Parathyroid adenoma (tissue), 2 donors: ENCODE measurements around the gene INIP.
A peak's percentile ranks its signal among the peaks of the same experiment; 100 is the strongest.

ENCODE experiments used
- H2AFZ ChIP-seq: fragments of 300-600 bp; sonication (generic); one replicate; pipeline ENCODE4 v1.7.0; 2017; ENCODE audit warnings: antibody characterized with exemption, mild to moderate bottlenecking
- H3K27ac ChIP-seq: fragments of 300-600 bp; sonication (generic); one replicate; pipeline ENCODE4 v1.7.0; 2017
- H3K27me3 ChIP-seq: fragments of 300-600 bp; sonication (generic); one replicate; pipeline ENCODE4 v1.7.0; 2017; ENCODE audit warnings: low read length; ENCODE audit not compliant: control insufficient read depth, insufficient read depth
- H3K36me3 ChIP-seq: fragments of 300-600 bp; sonication (generic); one replicate; pipeline ENCODE4 v1.7.0; 2017; ENCODE audit warnings: low read length; ENCODE audit not compliant: control insufficient read depth, insufficient read depth
- H3K4me1 ChIP-seq: fragments of 300-600 bp; sonication (generic); one replicate; pipeline ENCODE4 v1.7.0; 2017; ENCODE audit warnings: control low read depth
- H3K4me2 ChIP-seq: fragments of 300-600 bp; sonication (generic); one replicate; pipeline ENCODE4 v1.7.0; 2017; ENCODE audit warnings: low read length
- H3K4me3 ChIP-seq: fragments of 300-600 bp; sonication (generic); one replicate; pipeline ENCODE4 v1.7.0; 2017; ENCODE audit warnings: low read depth, low read length
- H3K79me2 ChIP-seq: fragments of 300-600 bp; sonication (generic); one replicate; pipeline ENCODE4 v1.7.0; 2017; ENCODE audit warnings: control low read depth
- H3K9ac ChIP-seq: fragments of 300-600 bp; sonication (generic); one replicate; pipeline ENCODE4 v1.7.0; 2017; ENCODE audit warnings: mild to moderate bottlenecking
- H3K9me3 ChIP-seq: fragments of 300-600 bp; sonication (generic); one replicate; pipeline ENCODE4 v1.7.0; 2017; ENCODE audit warnings: low read length; ENCODE audit not compliant: control insufficient read depth
- TF ChIP-seq, protein P1 (sequence below): fragments of 300-600 bp; sonication (generic); IDR thresholded peaks from one replicate; pipeline ENCODE4 v1.7.0; 2017; ENCODE audit warnings: antibody characterized with exemption, mild to moderate bottlenecking
- donor health status: primary hyperparathyroidism.

Gene INIP

DNA sequence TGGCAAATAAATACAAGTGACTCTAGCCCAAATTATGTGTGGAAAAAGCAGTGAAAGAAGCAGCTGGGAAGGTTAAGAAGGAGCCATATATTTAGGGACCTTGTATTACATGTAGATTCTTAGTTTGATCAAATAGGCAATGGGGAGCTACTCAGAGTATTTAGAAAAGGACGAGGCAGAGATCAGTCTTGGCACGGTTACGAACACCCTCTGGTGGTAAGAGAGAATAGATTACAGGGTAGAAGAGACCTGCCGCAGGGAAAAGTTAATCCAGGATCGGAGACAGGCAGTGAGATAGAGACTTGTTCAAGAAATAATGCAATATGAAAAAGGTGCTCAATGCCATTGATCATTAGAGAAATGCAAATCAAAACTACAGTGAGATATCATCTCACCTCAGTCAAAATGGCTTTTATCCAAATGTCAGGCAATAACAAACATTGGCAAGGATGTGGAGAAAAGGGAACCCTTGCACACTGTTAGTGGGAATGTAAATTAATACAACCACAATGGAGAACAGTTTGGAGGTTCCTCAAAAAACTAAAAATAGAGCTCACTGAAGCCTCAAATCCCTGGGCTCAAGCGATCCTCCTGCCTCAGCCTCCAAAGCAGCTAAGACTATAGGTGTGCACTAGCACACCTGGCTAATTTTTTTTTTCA is 12.0 kb downstream of the INIP start:
- TF ChIP-seq, protein P1, sequence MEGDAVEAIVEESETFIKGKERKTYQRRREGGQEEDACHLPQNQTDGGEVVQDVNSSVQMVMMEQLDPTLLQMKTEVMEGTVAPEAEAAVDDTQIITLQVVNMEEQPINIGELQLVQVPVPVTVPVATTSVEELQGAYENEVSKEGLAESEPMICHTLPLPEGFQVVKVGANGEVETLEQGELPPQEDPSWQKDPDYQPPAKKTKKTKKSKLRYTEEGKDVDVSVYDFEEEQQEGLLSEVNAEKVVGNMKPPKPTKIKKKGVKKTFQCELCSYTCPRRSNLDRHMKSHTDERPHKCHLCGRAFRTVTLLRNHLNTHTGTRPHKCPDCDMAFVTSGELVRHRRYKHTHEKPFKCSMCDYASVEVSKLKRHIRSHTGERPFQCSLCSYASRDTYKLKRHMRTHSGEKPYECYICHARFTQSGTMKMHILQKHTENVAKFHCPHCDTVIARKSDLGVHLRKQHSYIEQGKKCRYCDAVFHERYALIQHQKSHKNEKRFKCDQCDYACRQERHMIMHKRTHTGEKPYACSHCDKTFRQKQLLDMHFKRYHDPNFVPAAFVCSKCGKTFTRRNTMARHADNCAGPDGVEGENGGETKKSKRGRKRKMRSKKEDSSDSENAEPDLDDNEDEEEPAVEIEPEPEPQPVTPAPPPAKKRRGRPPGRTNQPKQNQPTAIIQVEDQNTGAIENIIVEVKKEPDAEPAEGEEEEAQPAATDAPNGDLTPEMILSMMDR: peak; percentile 15

DNA sequence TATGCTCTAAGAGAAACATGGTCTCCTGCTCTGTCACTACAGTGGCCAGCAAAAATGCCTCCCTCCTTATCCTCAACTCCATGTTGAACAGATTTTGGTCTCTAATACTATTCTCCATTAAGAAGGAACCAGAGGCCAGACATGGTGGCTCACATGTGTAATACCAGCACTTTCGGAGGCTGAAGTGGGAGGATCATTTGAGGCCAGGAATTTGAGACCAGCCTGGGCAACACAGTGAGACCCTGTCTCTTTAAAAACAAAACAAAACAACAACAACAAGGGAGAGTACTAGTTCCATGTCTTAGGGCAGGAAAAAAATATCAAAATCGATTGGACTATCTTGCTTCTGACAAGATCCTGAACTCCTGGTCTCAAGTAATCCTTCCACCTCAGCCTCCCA is 14.6 kb downstream of the INIP start:
- Histone ChIP-seq H3K4me2 (no peak overlapping the region), H2AFZ (no peak overlapping the region), H3K4me3 (no peak overlapping the region), H3K4me1 (no peaks in the 10 kb centered on the region), H3K79me2 (no peaks in the 10 kb centered on the region), H3K9ac (no peak overlapping the region), H3K27ac (no peak overlapping the region), H3K9me3 (no peaks in the 10 kb centered on the region), H3K27me3 (no peaks in the 10 kb centered on the region), H3K36me3 (no peaks in the 10 kb centered on the region)
- TF ChIP-seq, protein P1: no peak

More for the DNA sequence above, 12.0 kb downstream of the INIP start:
- no peak overlapping the region for H3K9ac ChIP-seq
- no peak overlapping the region for H3K27ac ChIP-seq
- no peak overlapping the region for H3K4me2 ChIP-seq
- no peak overlapping the region for H3K4me3 ChIP-seq
- no peaks in the 10 kb centered on the region for H3K27me3 ChIP-seq
- no peak overlapping the region for H2AFZ ChIP-seq
- no peaks in the 10 kb centered on the region for H3K4me1 ChIP-seq
- no peaks in the 10 kb centered on the region for H3K79me2 ChIP-seq
- no peaks in the 10 kb centered on the region for H3K9me3 ChIP-seq
- no peaks in the 10 kb centered on the region for H3K36me3 ChIP-seq

DNA sequence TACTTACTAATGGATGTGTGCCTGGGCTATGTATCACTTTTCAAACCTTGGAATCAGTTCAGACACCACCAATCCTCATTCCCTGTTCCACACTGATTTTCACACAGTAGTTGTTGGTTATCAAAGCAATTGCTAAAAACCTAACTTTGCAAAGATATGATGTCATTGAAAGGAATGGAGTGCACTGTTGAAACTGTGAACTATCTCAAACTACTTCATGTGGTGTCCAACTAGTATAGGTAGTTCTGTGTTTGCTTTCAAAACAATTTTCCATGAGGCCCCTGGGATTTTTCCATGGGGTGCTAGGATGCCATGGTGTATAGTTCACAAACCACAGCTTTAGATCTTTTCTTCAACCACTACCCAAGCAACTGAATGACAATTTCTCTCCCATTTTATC is 17.8 kb downstream of the INIP start:
- TF ChIP-seq, protein P1: no peak
- no peaks in the 10 kb centered on the region for H3K9me3 ChIP-seq

DNA sequence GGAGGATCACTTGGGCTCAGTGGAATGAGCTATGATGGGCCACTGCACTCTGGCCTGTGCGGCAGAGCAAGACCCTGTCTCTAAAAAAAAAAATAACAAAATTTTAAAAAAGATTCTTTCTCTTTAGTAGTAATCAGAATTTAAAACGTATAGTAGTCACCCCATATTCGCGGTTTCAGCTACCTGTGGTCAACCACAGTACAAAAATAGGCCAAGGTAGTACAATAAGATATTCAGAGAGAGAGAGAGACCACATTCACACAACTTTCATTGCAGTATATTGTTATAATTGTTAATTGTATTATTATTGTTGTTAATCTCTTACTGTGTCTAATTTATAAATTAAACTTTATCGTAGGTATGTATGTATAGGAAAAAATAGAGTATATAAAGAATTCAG is 18.7 kb downstream of the INIP start:
- H3K9ac ChIP-seq: no peak overlapping the region
- no peaks in the 10 kb centered on the region for H3K79me2 ChIP-seq
- H3K36me3 ChIP-seq: no peaks in the 10 kb centered on the region
- H3K4me3 ChIP-seq: no peak overlapping the region
- H3K27ac ChIP-seq: no peak overlapping the region
- no peak overlapping the region for H2AFZ ChIP-seq
- no peaks in the 10 kb centered on the region for H3K27me3 ChIP-seq
- TF ChIP-seq, protein P1: no peak
- H3K4me1 ChIP-seq: no peaks in the 10 kb centered on the region
- H3K4me2 ChIP-seq: no peak overlapping the region
- H3K9me3 ChIP-seq: no peaks in the 10 kb centered on the region

More for the DNA sequence above, 17.8 kb downstream of the INIP start:
- Histone ChIP-seq H3K4me1 (no peaks in the 10 kb centered on the region), H2AFZ (no peak overlapping the region), H3K36me3 (no peaks in the 10 kb centered on the region), H3K4me2 (no peak overlapping the region), H3K27ac (no peak overlapping the region), H3K4me3 (no peak overlapping the region), H3K9ac (no peak overlapping the region), H3K79me2 (no peaks in the 10 kb centered on the region), H3K27me3 (no peaks in the 10 kb centered on the region)

DNA sequence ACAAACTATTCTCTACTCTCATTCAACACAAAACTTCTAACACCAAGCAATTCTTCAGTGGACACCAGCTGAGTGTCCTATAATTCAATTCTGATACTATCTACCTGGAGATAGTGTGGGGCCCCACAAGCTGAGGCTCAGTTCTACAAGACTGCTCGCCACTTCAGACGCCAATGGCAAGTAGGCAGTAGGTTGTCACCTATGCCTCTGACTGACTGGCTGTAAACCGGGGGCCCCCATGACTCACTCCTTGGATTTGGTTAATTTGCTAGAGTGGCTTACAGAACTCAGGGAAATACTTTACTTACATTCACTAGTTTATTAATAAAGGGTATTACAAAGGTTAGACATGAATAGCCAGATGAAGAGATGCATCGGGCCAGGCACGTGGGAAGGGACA is 21.5 kb downstream of the INIP start:
- Histone ChIP-seq H3K27ac (no peak overlapping the region), H2AFZ (no peak overlapping the region), H3K27me3 (no peaks in the 10 kb centered on the region), H3K36me3 (no peaks in the 10 kb centered on the region), H3K4me2 (no peak overlapping the region), H3K9ac (no peak overlapping the region), H3K4me1 (peaks cover 3% of the 10 kb centered on the region), H3K79me2 (no peaks in the 10 kb centered on the region), H3K4me3 (no peak overlapping the region), H3K9me3 (no peaks in the 10 kb centered on the region)
- TF ChIP-seq, protein P1: no peak
